ENCODE results near the gene TLR1.
"Not testable (repeated sequence)": the region's sequence is repeated elsewhere in the genome, so short reads cannot be mapped to it uniquely, and the experiment has no call there.

TLR1 gene

GRCh38 chr4:38774181-38774955 lies 30.2 kb downstream of the TLR1 start:
- DNase-seq (ENCODE audit: low read depth) = no peak

GRCh38 chr4:38770281-38770680 lies 34.3 kb downstream of the TLR1 start:
- DNase-seq (ENCODE audit: low read depth) = not testable (repeated sequence)

DNA sequence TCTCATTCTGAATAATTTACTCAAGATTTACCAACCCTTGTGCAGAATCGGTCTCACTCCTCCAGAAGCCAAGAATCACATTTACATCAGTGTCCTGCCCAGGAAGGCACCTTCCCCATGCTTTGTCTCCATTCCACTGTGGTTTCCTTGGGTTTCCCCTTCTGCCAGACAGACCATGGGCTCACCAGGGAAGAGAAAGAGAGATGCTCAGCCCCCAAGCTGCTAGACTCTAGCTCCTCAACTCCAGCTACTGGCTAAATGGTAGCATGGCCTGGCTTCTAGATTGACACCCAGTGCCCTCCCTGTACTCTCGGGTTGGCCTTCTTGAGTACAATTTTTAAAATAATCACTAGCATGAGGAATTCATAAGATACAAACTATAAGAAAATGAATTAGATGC lies 34.7 kb downstream of the TLR1 start:
- DNase-seq (ENCODE audit: low read depth) = no peak

DNA sequence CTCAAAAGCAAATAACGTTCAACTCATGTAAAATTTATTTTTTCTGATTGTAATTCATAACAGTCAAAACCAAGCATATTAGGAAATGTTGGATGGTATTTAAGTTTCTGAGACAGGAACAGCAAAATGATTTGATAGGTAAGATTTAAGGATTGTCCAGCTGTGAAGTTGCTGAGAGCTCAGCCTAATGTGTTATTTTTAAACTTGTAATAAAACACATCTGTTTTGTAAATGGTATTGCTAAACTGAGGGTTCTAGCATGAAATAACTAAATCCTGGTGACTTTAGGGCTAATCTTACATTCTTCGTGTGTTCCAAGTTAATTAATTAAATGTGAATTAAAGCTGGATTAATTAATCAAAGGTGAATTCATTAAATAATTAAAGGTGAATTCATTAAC lies 35.1 kb downstream of the TLR1 start:
- no peak for DNase-seq (ENCODE audit: low read depth)

DNA sequence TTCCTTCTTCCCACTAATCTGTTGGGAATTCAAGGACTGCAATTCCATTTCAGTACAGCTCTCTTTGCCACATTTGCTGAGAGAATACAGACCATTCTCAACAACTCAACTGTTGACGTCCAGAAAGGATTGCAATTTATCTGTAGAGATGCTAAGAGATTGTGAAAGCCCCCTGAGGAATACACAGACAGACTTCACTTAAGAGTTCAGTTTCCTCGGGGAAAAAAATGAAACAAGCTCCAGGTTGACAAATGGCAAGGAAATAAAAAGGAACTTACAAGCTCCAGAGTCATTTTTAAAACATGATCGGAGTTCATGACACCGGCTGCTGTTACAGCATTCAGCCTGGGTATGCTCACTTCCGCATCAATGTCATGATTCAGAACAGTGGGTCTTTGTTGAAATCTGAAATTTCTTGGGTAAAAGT lies 35.6 kb downstream of the TLR1 start:
- DNase-seq (ENCODE audit: low read depth) = no peak

DNA sequence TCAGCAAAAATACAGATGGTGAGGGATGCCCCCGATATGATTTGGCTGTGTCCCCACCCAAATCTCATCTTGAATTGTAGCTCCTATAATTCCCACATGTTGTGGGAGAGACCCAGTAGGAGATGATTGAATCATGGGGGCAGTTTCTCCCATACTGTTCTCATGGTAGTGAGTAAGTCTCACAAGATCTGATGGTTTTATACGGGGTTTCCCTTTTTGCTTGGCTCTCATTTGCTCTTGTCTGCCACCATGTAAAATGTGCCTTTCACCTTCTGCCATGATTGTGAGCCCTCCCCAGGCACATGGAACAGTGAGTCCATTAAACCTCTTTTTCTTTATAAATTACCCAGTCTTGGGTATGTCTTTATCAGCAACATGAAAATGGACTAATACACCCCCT lies 37.7 kb downstream of the TLR1 start:
- DNase-seq (ENCODE audit: low read depth) = not testable (repeated sequence)

DNA sequence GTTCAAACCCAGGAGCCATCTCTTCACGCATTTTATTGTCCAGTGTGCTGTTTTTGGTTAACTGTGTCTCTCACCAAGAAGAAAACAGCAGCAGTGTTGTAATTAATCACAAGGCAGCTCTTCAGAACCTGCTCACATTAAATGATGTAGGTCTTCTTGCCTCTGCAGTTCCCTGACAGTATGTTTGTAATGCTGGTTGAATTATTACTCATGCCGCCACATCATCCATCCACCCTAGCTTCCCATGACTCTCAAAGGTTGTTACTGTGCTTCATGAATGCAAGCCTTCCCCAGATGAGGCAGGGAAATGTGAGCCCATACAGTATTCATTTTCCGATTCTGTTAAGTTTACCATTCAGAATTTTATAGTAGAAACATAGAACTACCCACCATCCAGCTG lies 39.2 kb downstream of the TLR1 start:
- DNase-seq (ENCODE audit: low read depth) = no peak

DNA sequence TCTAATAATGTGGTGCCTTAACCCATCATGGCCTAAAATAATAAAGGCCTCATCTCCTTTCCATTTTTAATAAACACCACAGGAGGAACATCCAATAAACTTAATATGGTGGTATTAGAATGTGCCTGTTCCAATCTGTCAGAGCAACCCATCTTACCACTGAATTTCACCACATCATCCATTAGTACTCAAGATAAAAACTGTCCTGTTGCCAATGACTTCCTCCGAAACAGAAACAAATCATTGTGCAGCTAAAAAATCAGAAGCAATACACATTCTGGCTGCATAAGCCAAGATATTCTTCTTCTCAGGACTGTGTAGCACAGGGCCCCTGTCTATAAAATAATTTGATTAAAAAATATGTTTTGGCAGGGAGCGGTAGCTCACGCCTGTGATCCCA lies 40.3 kb downstream of the TLR1 start:
- no peak for DNase-seq (ENCODE audit: low read depth)

DNA sequence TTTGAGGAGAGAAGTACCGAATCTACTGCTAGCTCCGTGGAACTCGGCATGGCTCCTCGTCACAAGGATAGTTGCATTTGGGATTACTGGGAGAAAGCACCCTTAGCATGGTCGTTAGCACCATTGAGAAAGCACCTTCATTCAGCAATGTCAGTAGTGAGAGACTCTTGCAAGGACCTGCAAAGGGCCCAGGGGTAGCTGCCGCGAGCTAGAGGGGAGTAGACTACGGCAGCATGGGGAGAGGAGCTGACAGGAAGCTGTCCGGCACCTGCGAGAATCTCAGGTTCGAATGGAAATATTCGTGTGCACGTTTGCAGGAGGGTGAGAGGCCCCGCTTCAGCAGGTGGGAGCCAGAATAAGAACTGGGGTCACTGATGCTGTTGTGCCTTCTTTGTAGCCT lies 42.0 kb downstream of the TLR1 start:
- no peak for DNase-seq (ENCODE audit: low read depth)

DNA sequence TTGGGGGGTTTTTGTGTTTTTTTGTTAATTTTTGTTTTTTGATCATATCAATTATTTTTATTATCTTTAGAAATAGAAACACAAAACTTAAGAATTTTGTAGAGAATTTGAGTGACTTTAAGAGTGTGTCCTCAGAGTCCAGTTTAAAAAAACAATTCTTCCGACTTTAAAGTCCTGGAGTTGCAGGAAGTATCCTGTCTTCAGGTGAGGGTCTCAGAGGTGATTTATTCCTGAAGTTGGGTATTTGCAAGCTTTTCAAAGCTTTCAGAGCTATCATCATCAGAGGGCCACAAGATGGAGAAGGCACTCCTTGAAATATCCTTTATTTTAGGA lies 44.8 kb downstream of the TLR1 start:
- DNase-seq (ENCODE audit: low read depth) = no peak

DNA sequence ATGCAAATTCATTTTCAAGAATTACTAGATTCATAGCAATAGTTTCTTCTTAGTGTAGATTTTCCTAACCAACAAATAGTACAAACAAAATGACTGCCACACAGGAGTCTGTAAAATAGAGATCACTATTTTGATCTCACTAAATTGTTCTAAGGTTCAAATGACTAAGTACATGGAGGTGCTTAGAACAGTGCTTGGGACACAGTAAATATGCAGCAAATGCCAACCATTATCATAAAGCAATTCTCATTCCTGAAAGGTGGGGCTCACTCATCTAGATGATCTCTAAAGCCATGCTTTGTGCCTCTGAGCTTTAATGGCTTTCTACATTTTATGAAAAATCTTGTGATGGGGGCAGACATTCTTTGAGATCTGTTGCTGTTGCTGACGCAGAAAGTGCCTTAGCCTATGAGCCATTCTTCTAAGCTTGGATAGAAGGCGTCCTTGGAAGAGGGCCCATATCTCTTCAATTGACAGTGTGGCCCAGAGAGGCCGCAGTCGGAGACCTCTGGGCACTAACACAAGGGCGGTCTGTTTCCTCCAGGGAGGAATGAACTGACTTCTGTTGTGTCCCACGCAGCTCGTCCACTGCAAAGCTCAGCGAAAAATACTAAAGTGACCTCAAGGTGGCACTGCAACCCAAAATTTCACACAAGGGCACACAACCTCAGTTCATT lies 45.3 kb downstream of the TLR1 start:
- DNase-seq (ENCODE audit: low read depth) = peak; percentile 61

GRCh38 chr4:38757945-38758600 lies 46.5 kb downstream of the TLR1 start:
- no peak for DNase-seq (ENCODE audit: low read depth)

DNA sequence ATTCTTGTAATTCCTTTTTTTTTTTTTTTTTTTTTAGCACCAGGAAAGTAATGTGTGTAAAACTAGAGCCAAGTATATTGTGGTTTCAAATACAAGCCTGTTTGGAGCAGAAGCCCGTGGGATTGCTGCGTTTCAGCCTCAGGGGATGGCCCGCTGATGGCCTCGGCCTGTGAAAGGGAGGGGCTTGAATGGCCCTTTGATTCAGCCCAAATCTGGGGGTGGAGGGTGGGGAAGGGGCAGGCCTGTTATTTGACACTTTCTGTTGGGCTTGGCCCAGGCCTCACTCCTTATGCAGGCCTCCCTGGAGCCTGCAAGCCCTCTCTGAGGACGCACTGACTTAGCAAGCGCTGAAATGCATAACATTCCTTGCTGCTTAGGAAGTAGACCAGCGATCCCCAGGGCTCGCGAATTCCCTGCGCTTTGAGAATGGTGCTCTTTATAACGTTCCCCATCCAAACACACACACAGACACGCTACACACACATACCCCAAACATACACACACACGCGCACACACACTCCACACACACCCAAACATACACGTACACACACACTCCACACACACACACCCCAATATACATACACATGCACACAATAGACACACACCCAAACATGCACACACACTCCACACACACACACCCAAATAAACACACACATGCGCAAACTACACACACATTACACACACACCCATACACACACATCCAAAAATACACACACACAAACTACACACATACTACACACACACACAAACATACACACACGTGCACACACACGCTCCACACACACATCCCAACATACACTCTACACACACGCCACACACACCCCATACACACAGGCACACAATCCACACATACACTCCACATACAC lies 51.4 kb downstream of the TLR1 start:
- DNase-seq (ENCODE audit: low read depth) = no peak

- no peak for DNase-seq (ENCODE audit: low read depth)
These were observed 52.1 kb downstream of the TLR1 start for GRCh38 chr4:38752372-38752940.

DNA sequence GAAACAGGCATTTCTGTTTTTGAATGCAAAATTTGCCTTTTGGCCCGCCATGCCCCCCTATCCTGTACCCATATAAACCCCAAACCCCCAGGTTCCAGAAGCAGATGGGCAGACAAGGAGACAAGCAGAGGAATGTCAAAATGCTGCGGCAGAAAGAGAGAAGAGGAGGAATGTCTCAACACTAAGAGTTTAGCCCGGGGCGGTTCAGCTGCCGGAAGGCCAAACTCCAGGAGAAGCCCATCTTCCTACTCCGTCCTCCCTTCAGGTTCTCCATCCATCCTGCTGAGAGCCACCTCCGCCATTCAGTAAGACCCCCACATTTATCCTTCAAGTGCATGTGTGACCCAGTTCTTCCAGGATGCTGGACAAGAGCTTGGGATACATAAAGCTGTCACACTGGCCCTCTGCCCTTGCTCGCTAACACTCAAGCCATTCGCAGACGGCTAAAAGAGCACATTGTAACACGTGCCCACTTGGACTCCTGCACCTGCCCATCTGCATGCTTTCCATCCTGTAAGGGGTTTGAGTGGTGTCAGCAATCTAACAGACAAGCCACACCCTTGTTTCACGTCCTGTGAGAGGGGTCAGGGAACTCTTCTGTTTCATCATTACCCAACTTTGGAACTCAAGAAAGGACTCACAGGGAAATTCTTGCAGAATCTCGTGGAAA lies 53.1 kb downstream of the TLR1 start:
- no peak for DNase-seq (ENCODE audit: low read depth)

DNA sequence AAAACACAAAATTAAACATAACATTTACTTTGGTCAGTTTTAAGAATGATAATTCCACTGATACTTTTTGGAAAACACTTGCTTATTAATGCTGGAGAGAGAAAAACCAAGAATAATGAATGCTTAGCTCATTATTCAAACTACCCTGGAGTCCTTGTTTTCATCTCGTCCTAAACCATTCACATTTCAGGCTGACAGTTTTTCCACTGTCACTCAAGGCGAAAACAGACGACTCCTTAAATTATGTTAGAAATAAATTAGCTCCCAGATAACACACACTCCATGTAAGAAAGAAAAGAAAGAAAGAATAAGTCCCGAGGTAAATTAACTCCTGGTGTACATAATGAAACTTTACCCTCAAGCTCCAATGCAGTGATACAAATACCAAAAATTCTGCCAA lies 55.3 kb downstream of the TLR1 start:
- no peak for DNase-seq (ENCODE audit: low read depth)

DNA sequence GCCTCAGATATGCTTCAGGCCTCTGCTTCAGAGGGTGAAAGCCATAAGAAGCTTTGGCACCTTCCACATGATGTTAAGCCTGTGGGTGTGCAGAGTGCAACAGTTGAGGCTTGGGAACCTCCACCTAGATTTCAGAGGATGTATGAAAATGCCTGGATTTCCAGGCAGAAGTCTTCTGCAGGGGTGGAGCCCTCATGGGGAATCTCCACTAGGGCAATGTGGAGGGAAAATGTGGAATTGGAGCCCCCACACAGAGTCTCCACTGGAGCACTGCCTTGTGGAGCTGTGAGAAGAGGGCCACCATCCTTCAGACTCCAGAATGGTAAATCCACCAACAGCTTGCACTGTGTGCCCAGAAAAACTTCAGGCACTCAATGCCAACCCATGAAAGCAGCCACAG lies 57.0 kb downstream of the TLR1 start:
- DNase-seq (ENCODE audit: low read depth) = no peak
